RCC 7860 (cell line): ENCODE results near the gene DLX4.

Experiments
- DNase-seq: peaks from one replicate; pipeline ENCODE4 v3.0.0-alpha.2; 2015; ENCODE audit warnings: low spot score
- FAIRE-seq: peaks from 2 replicates; lab custom pipeline; 2012; peaks lifted over from hg19 to GRCh38; lab: Jason Lieb, UNC

Gene DLX4

DNA sequence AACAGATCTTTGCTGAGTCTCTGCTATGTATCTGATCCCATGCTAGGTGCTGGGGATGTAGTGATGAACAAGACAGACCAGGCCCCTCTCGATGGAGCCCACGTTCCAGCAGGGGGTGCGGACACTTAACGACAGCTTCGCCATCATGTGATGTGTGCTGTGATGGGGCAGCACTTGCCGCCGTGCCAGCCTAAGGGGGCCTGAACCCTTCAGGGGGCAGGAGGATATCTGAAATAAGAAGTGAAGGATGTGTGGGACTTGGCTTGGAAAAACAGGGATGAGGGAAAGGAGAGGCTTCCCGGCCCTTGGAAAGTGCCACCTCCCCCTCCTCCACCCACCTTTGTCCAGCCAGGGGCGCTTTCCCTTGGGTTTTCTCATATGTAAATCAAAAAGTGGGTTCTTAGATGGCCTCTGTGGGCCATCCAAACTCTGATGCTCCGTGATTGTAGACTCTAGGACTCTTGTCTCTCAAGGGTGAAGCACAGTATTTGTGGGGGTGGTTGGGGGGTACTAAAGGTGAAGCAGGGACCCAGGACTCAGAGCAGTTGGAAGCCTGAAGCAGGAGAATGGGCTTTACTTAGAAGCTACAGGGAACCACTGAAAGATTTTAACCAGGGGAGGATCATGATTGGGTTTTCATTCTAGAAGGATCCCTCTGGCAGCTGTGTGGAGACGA lies 30.0 kb downstream of the DLX4 start:
- DNase-seq (no peak), FAIRE-seq (no peak)

GRCh38 chr17:50003911-50004310 lies 34.9 kb downstream of the DLX4 start:
- FAIRE-seq (no peak), DNase-seq (no peak)

DNA sequence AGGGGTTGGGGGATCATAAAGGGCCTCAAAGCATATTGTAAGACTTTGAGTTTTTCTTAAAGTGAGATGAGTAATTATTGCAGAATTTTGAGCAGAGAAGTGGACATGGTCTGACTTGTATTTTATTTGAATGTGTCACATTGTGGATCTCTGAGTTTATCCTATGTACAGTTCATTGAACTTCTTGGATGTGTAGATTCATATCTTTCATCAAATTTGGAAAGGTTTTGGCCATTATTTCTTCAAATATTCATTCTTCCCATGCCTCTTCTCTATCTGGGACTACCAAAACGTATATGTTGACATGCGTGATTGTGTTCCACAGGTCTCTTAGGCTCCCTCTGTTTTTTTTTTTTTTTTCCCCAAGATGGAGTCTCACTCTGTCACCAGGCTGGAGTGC lies 40.3 kb downstream of the DLX4 start:
- DNase-seq (no peak), FAIRE-seq (no peak)

DNA sequence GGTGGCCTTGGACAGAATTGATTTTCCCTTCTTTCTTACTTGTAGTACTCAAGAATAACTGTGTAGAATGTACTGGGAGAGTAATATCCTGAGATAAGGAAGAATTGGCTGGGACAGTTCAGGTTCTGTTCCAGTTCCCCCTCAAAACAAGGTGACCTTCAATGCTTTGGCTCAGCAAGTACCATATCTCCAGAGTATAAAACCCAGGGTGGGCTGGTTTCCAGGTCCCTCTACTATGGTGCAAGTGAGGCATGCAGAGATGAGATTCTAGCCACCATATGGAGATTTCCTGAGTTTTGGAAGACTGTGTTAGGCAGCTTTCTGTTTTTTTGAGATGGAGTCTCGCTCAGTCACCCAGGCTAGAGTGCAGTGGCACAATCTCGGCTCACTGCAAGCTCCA lies 44.1 kb downstream of the DLX4 start:
- DNase-seq (no peak), FAIRE-seq (no peak)

GRCh38 chr17:50014471-50015088 lies 45.6 kb downstream of the DLX4 start:
- DNase-seq = no peak
- FAIRE-seq = no peak

- DNase-seq = no peak
- no peak for FAIRE-seq
Observed at GRCh38 chr17:50015146-50015545, 46.2 kb downstream of the DLX4 start.

- no peak for FAIRE-seq
- DNase-seq = no peak
Observed at GRCh38 chr17:50018909-50019308, 49.9 kb downstream of the DLX4 start.

DNA sequence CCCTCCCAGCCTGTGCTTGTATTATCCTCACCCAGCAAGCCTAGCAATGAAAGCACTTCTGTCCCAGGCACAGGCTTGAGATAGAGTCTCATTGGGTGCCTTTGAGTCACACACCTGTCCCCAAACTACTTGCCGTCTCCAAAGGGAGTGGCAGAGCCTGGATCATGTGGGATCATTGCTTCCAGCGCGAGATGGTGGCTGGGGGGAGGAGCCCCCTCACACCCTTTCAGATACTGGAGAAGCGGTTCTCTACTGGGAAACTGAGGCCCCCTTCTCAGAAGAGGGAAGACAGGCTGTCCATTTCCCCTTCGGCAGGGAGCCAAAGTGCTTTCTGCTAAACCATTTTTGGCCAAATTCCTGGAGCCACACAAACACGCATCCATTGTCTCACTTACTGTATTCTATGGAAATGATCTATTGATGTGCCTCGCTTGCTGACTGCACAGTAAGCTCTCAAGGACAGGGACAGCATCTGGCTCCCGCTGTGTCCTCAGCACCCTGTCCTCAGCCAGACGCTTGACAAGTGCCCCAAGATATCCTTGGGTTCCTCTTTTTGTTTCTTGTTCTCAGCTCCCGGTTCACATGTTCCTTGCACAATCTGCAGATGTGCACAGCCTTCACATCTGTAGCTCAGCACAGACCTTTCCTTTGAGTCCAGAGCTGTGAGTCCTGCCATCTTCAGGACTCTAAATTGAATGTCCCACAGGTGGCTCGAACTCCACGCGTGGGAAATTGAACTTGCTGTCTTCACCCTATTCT lies 52.0 kb downstream of the DLX4 start:
- DNase-seq = no peak
- FAIRE-seq = no peak

- FAIRE-seq = no peak
- no peak for DNase-seq
Observed at GRCh38 chr17:50021681-50022370, 52.8 kb downstream of the DLX4 start.

- FAIRE-seq = no peak
- no peak for DNase-seq
Observed at GRCh38 chr17:50022463-50023130, 53.6 kb downstream of the DLX4 start.

GRCh38 chr17:50023520-50023919 lies 54.5 kb downstream of the DLX4 start:
- no peak for FAIRE-seq
- no peak for DNase-seq
